Astrocyte of the cerebellum (primary cell): Measurements from ENCODE around the gene COL23A1.

Experiments
- DNase-seq: peaks from one replicate; pipeline ENCODE4 v3.0.0-alpha.2; 2011; ENCODE audit warnings: low read depth
- H3K4me3 ChIP-seq: 2 replicates; pipeline ENCODE4 v1.5.1; 2011; ENCODE audit warnings: mild to moderate bottlenecking, low read depth, low read length, moderate library complexity
- in situ Hi-C: cut with HindIII; loops from 2 replicates; pipeline ENCODE4 v1.10.0; 2017; ENCODE audit warnings: low sequenced_read_pairs
- TF ChIP-seq, protein P1 (sequence below): IDR thresholded peaks from 2 replicates; pipeline ENCODE4 v1.5.1; 2012; ENCODE audit warnings: low read length, low read depth, moderate library complexity, mild to moderate bottlenecking; ENCODE audit errors: missing control alignments

The COL23A1 gene

DNA sequence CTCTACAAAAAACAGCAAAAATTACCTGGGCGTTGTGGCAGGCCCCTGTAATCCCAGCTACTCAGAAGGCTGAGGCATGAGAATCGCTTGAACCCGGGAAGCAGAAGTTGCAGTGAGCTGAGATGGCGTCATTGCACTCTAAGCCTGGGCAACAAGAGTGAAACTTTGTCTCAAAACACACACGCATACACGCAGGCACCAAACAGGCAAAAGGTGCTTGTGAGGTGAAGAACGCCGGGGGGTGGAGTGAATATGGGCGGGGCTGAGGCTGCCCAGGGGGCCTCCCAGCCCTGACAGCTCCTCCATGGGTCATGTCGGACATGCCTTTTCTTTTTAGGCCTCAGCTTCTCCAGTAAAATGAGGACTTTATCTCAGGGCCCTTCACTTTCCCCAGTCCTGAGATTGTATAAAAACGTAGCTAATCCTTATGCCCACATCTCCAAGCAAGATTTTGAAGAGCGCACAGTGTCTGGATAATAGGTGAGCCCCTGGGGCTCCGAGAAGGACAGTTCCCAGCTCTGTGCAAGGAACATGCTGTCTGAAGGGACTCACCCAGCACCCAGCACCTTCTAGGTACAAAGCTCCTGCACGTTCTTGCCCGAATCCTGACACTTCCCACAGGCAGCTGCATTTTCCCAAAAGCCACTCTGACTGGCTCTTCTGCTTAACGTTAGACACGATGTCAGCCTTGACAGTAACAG lies 168.3 kb downstream of the COL23A1 start:
- TF ChIP-seq, protein P1, sequence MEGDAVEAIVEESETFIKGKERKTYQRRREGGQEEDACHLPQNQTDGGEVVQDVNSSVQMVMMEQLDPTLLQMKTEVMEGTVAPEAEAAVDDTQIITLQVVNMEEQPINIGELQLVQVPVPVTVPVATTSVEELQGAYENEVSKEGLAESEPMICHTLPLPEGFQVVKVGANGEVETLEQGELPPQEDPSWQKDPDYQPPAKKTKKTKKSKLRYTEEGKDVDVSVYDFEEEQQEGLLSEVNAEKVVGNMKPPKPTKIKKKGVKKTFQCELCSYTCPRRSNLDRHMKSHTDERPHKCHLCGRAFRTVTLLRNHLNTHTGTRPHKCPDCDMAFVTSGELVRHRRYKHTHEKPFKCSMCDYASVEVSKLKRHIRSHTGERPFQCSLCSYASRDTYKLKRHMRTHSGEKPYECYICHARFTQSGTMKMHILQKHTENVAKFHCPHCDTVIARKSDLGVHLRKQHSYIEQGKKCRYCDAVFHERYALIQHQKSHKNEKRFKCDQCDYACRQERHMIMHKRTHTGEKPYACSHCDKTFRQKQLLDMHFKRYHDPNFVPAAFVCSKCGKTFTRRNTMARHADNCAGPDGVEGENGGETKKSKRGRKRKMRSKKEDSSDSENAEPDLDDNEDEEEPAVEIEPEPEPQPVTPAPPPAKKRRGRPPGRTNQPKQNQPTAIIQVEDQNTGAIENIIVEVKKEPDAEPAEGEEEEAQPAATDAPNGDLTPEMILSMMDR, result no peak
- no peak overlapping the region for H3K4me3 ChIP-seq
- in situ Hi-C loops, result no loop called here
- DNase-seq, result no peak

DNA sequence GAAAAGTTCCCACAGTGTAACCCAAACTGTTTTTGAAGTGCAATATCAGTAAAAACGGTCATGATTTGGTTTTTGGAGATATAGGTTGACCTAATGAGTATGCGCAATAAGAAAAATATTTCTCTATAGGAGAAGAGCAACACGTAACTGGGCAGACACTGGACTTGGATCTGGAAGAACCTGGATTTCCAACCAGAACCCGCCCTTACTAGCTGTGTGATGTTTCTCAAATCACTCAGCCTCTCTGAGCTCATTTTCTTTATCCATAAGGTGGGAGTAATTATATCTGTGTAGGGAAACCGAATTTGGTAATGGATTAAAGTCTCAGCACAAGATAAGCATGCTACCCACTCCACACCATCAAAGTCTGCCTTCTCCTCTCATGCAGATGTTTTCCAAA lies 169.1 kb downstream of the COL23A1 start:
- TF ChIP-seq, protein P1, result no peak
- no peak overlapping the region for H3K4me3 ChIP-seq
- in situ Hi-C loops, result no loop called here
- DNase-seq, result no peak

DNA sequence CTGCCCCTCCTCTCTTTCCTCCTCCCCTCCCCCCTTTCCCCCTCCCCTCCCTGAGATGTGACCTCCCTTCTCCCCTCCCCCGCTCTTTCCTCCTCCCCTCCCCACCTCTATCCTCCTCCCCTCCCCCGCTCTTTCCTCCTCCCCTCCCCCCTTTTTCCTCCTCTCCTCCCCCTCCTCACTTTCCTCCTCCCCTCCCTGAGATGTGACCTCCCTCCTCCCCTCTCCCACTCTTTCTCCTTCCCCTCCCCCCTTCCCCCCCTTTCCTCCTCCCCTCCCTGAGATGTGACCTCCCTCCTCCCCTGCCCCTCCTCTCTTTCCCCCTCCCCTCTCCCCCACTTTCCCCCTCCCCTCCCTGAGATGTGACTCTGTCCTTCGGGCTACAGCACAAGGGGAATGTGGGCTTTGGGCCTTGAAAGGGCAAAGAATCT lies 169.8 kb downstream of the COL23A1 start:
- in situ Hi-C loops, result no loop called here
- TF ChIP-seq, protein P1, result no peak
- no peak overlapping the region for H3K4me3 ChIP-seq
- no peak for DNase-seq

DNA sequence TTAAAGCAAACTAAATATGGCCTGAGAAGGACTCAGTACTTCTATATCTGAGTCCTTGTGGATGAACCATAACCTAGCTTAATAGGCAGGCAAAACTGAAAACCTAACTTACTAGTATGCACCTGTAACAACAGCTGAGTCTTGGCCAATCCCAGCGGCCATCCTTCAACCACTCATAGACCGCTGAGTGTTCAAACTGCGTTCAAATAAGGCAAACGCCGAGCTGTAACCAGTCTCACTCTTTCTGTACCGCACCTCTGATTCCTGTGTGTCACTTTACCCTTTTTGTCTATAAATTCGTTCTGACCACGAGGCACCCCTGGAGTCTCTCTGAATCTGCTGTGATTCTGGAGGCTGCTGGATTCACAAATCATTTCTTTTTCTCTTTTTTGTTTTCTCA lies 170.5 kb downstream of the COL23A1 start:
- in situ Hi-C loops, result no loop called here
- TF ChIP-seq, protein P1, result no peak
- DNase-seq, result no peak
- H3K4me3 ChIP-seq, result no peak overlapping the region

DNA sequence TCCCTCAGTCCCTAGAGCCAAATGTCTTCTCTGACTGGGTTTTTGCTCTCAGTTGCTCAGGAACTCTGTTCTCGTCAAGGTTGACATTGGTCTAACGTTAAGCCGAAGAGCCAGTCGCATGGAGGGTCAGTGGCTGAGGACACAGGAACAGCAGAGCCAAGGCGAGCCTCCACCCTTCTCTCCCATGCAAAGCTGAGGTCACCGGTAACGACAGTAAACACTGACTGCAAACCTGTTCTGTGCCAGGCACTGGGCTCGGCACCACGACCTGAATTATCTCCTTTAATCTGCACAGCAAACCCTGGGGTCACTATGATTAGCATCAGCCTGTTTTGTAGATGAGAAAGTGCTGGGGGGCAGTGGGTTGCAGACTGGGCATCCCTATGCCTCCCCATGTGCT lies 171.0 kb downstream of the COL23A1 start:
- no peak overlapping the region for H3K4me3 ChIP-seq
- no peak for DNase-seq
- in situ Hi-C loops, result no loop called here
- TF ChIP-seq, protein P1, result no peak

DNA sequence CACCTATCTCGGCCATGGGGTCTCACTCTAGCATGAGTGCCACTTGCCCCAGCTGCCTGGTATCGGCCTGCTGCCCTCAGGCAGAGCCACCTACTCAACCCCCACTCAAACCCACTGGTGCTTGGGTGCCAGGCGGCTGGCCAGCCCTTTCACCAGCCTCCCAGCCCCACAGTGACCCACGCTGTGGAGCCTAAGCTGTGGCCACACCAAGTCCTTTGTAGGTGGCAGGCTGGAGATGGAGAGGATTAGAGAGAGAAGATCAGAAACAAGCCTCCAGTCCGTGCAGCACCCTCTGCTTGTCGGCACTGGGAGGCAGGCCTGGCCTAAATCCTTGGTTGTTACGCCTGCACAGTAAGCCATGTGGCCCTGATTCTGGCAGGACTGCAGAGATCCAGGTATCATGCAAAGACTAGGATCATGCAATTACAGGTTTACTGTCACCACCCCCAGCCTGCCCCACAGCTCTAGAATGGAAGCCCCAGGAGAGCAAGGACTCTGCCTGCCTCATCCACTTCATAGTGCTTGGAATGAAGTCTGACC lies 171.7 kb downstream of the COL23A1 start:
- H3K4me3 ChIP-seq, result no peak overlapping the region
- in situ Hi-C loops, result no loop called here
- DNase-seq, result no peak
- TF ChIP-seq, protein P1, result no peak

DNA sequence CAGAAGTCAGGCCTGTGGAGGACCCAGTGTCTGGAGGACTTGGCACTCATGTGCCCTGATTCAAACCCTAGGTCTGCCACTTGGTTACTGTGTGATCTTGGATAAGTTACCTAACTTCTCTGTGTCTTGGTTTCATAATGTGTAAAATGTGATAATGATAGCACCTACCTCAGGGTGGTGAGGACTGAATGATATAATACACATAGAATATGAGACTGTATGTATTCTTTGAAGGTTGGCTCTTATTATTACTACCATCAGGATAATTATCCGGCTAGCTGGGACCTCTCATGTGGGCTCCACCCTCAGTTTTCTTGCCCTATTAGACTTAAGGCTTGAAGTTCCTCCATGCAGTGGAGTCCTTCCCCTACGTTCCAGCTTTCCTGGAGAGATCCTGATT lies 172.2 kb downstream of the COL23A1 start:
- in situ Hi-C loops, result no loop called here
- H3K4me3 ChIP-seq, result no peak overlapping the region
- TF ChIP-seq, protein P1, result no peak

More for the DNA sequence above, 172.2 kb downstream of the COL23A1 start:
- no peak for DNase-seq
